Prostate gland (tissue), 2 donors: ENCODE measurements around the gene TOR1AIP1. TPM values are rescaled to one million over a fixed set of nuclear protein-coding genes. Genes with fewer than 3 reads are reported as not detected.

Source experiments
- DNase-seq: peaks from one replicate; pipeline ENCODE4 v3.0.0-alpha.2; 2019; ENCODE audit warnings: low spot score
- H3K27ac ChIP-seq, 2 donors: fragments of 200-600 bp; sonication (generic); 2 replicates each; pipeline ENCODE4 v1.5.1; 2017 to 2019
- H3K27me3 ChIP-seq: fragments of 200-600 bp; sonication (generic); replicated peaks from 2 replicates; pipeline ENCODE4 v1.5.1; 2019; ENCODE audit not compliant: insufficient read depth
- H3K36me3 ChIP-seq, 2 donors: fragments of 200-600 bp; sonication (generic); 1 replicate in 1 of 2; 2 replicates in 1 of 2; pipeline versions ENCODE4 v1.5.1 to v1.8.1; 2017 to 2019
- H3K4me1 ChIP-seq: fragments of 200-600 bp; sonication (generic); replicated peaks from 2 replicates; pipeline ENCODE4 v1.5.1; 2019
- H3K4me3 ChIP-seq, 2 donors: fragments of 200-600 bp; sonication (generic); 2 replicates each; pipeline ENCODE4 v1.5.1; 2017 to 2019
- H3K9me3 ChIP-seq: fragments of 200-600 bp; sonication (generic); 2 replicates; pipeline ENCODE4 v1.5.1; 2017
- CTCF ChIP-seq, 4 experiments: fragments of 200-600 bp in 2 of 4; fragments of 450-650 bp in 2 of 4; sonication (generic) in 2 of 4; IDR thresholded peaks; 1 replicate in 3 of 4; 2 replicates in 1 of 4; pipeline ENCODE4 v1.5.1; 2016 to 2019; ENCODE audit warnings: antibody characterized with exemption in 4 of 4, mild to moderate bottlenecking in 2 of 4, moderate library complexity in 2 of 4
- POLR2A ChIP-seq: fragments of 450-650 bp; IDR thresholded peaks from one replicate; pipeline ENCODE4 v1.6.1; 2016; ENCODE audit warnings: antibody characterized with exemption, mild to moderate bottlenecking
- POLR2AphosphoS5 ChIP-seq: sonication (generic); formaldehyde crosslinking; IDR thresholded peaks from one replicate; pipeline ENCODE4 v1.6.1; 2017; ENCODE audit warnings: antibody characterized with exemption
- WGBS: methylation state at CpG from one replicate; pipeline ENCODE4 v1.1.5; 2018; 5-methylcytosine and 5-hydroxymethylcytosine counted together
- intact Hi-C: fragments of 100-400 bp; cut with DNase I; formaldehyde crosslinking; loops from one replicate; pipeline ENCODE4 v1.14.2; 2022
- total RNA-seq, 2 donors: library from RNA; depleted of rRNA; stranded (reverse); fragments of >200 nt; gene quantifications; one replicate each; pipeline ENCODE4 v1.1.0, GENCODE V29; 2016

TOR1AIP1 gene
- total RNA-seq, 2 donors from 2014 or later, result 81.7 to 86.4 TPM

- Histone ChIP-seq H3K4me3 (no peak overlapping the region), H3K36me3 (no peaks in the 10 kb centered on the region), H3K27ac (no peak overlapping the region), H3K27me3 (no peaks in the 10 kb centered on the region), H3K9me3 (no peaks in the 10 kb centered on the region), H3K4me1 (no peaks in the 10 kb centered on the region)
- no peak for TF ChIP-seq POLR2AphosphoS5
- TF ChIP-seq POLR2A, result no peak
- no peak for TF ChIP-seq CTCF (IDR thresholded peaks at IDR 0.05)
- no peak for DNase-seq
- intact Hi-C loops, result no loop called here
These were observed 84.5 kb downstream of the TOR1AIP1 start for GRCh38 chr1:179966551-179966950.

GRCh38 chr1:179968284-179968993, 86.4 kb downstream of the TOR1AIP1 start:
- intact Hi-C loops, result no loop called here
- no peak for DNase-seq
- no peak overlapping the region for H3K27ac ChIP-seq
- H3K36me3 ChIP-seq, result no peaks in the 10 kb centered on the region
- WGBS, result 94% methylated on average over 6 of the region's 6 CpGs
- H3K27me3 ChIP-seq, result no peaks in the 10 kb centered on the region
- H3K4me1 ChIP-seq, result no peaks in the 10 kb centered on the region
- H3K9me3 ChIP-seq, result no peaks in the 10 kb centered on the region
- no peak overlapping the region for H3K4me3 ChIP-seq
- no peak for TF ChIP-seq CTCF (IDR thresholded peaks at IDR 0.05)
- TF ChIP-seq POLR2AphosphoS5, result no peak
- TF ChIP-seq POLR2A, result no peak

GRCh38 chr1:179968994-179969919, 87.2 kb downstream of the TOR1AIP1 start:
- Histone ChIP-seq H3K36me3 (no peaks in the 10 kb centered on the region), H3K27ac (peak overlapping the region; percentile 2 to 70), H3K27me3 (no peaks in the 10 kb centered on the region), H3K4me1 (no peaks in the 10 kb centered on the region), H3K4me3 (no peak overlapping the region), H3K9me3 (no peaks in the 10 kb centered on the region)
- 82% methylated on average over 8 of the region's 8 CpGs for WGBS
- DNase-seq, result no peak
- TF ChIP-seq POLR2A (no peak), POLR2AphosphoS5 (no peak), CTCF (IDR thresholded peaks at IDR 0.05) (no peak)
- intact Hi-C loops, result no loop called here

Other genes starting within 250 kb of the TOR1AIP1 start
- gene FAM163A, start 139.0 kb upstream of the TOR1AIP1 start, total RNA-seq, result 1 to 10 TPM in 1 of 2 donors, not detected in 1; 1.1 TPM
- gene TOR1AIP2, start 4.5 kb upstream of the TOR1AIP1 start, total RNA-seq, result 10 to 100 TPM; 36.4 to 79.1 TPM
- 10 to 100 TPM; 43.3 to 67.4 TPM for gene CEP350, start 72.5 kb downstream of the TOR1AIP1 start, total RNA-seq